ENCODE measurements around the gene KRTAP4-1. TPM values are rescaled to one million over a fixed set of nuclear protein-coding genes. Genes with fewer than 3 reads are reported as not detected.
"Not testable (repeated sequence)": the region's sequence is repeated elsewhere in the genome, so short reads cannot be mapped to it uniquely, and the experiment has no call there.

The KRTAP4-1 gene
- total RNA-seq, 1 donor: not detected

- no peak for TF ChIP-seq CTCF (IDR thresholded peaks at IDR 0.05; ENCODE audit: insufficient read depth, low read depth, low read length)
- no peak overlapping the region for H3K4me3 ChIP-seq (ENCODE audit: low read depth, low read length)
- DNase-seq (ENCODE audit: low read depth): peak; percentile 4
These were observed 12.8 kb downstream of the KRTAP4-1 start for GRCh38 chr17:41171886-41172285.

GRCh38 chr17:41168121-41168520 lies 16.6 kb downstream of the KRTAP4-1 start, which contains the start of gene KRTAP4-3:
TSS of gene KRTAP4-3 (minus strand) at chr17:41168221. CDS start at chr17:41168172, 49 bp downstream.
- no peak for TF ChIP-seq CTCF (IDR thresholded peaks at IDR 0.05; ENCODE audit: insufficient read depth, low read depth, low read length)
- DNase-seq (ENCODE audit: low read depth): no peak
- no peak within 1 kb of the TSS for H3K4me3 ChIP-seq (ENCODE audit: low read depth, low read length)

DNA sequence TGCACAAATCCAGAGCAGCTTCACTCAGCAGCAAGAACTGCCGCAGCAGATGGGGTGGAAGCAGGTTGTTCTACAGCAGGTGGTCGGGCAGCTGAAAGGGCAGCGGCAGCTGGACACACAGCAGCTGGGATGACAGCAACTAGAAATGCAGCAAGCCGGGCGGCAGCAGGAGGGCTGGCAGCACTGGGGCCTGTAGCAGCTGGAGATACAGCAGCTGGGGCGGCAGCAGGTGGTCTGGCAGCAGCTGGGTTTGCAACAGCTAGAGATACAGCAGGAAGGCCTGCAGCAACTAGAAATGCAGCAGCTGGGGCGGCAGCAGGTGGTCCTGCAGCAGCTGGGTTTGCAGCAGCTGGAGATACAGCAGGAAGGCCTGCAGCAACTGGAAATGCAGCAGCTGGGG lies 17.1 kb downstream of the KRTAP4-1 start:
- DNase-seq (ENCODE audit: low read depth): no peak
- TF ChIP-seq CTCF (IDR thresholded peaks at IDR 0.05; ENCODE audit: insufficient read depth, low read depth, low read length): no peak
- no peak overlapping the region for H3K4me3 ChIP-seq (ENCODE audit: low read depth, low read length)

DNA sequence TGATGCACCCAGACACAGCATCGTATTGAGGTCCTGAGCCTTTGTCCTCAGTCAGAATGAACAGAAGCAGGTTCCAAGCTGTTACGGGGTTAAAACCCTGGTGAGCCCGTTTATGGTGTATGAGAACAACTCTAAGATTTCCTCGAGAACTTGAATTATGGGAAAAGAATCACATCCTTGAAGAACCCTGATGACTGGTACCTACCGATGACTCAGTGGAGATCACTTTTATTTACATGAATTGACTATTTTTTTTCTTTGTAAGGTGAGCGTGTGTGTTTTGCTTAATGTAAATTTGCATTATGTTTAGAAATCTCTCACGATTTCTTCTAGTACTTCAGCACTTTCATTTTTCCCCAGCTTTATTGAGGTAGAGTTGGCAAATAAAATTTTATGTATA lies 20.9 kb downstream of the KRTAP4-1 start:
- no peak for DNase-seq (ENCODE audit: low read depth)
- TF ChIP-seq CTCF (IDR thresholded peaks at IDR 0.05; ENCODE audit: insufficient read depth, low read depth, low read length): no peak
- H3K4me3 ChIP-seq (ENCODE audit: low read depth, low read length): no peak overlapping the region

DNA sequence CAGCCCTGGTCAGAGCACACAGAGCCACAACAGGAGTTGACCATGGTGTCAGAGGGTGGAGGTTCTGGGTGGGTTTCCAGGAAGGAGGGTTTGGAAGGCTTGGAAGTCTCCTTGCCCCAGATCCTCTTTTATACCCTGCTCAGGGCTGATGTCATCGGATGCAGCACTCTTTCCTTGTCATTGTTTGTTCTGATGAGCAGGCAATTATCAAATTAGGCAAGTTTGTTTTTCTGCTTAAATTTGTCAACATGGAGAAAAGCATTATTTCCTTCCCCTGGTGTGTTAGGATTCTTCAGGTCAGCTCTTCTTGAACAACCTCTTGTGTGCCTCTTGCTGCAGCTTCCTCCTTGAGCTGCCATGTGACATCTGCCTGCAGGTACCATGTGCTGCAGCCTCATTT lies 24.1 kb downstream of the KRTAP4-1 start, which contains the start of gene KRTAP4-4:
Gene KRTAP4-4 (minus strand): TSS at position 101 of the 400 bp plus-strand sequence. CDS start 57 bp downstream, at position 44.
- DNase-seq (ENCODE audit: low read depth): no peak
- no peak for TF ChIP-seq CTCF (IDR thresholded peaks at IDR 0.05; ENCODE audit: insufficient read depth, low read depth, low read length)
- H3K4me3 ChIP-seq (ENCODE audit: low read depth, low read length): no peak within 1 kb of the TSS

GRCh38 chr17:41160190-41160589 lies 24.5 kb downstream of the KRTAP4-1 start:
- DNase-seq (ENCODE audit: low read depth); H3K4me3 ChIP-seq (ENCODE audit: low read depth, low read length): not testable (repeated sequence)

DNA sequence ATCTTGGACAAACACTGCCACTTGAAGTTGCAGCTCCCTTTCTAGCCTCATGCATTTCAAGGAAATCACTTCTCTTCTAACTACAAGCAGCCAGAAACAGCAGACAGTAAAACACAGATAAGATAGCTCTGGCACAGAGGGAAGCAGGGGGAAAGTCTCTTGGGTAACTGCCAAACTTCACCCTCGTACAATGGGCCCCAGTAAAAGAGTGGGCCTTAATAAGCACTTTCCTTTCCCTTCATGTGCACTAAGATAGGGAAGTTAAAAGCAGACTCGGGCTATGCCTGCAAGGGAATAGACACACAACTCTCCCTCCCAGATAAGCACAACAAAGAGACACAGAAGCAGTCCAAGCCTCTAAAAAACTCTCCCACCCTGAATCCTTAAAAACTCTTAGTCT lies 30.9 kb downstream of the KRTAP4-1 start:
- H3K4me3 ChIP-seq (ENCODE audit: low read depth, low read length): no peak overlapping the region
- no peak for TF ChIP-seq CTCF (IDR thresholded peaks at IDR 0.05; ENCODE audit: insufficient read depth, low read depth, low read length)
- peak; percentile 22 for DNase-seq (ENCODE audit: low read depth)

Data from fibroblast of villous mesenchyme (primary cell).